ENCODE results near the gene NAA80.

Gene NAA80

DNA sequence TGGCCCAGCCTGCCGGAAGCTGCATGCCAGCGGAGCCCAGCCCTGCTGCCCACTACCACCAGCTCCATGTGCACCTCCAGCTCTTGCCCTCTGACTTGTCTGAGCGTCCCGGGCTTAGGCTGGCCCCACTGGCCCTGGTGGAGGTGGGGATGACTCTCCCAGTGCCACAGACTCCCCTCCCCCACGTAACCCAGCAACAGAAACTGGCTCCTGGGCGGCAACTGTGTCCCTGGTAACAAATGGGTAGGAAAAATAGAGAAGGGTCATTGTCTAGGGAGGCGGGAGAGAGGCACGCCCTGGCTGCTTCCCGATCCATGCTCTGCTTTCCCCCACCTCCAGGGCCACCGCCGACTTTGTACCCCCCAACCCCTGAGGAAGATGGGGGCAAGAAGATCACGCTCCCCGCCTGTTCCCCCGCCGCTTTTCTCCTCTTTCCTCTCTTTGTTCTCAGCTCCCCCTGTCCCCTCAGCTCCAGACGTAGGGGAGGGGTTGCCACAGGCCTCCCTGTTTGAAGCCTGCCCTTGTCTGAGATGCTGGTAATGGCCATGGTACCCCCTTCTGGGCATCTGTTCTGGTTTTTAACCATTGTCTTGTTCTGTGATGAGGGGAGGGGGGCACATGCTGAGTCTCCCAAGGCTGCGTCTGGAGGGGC is 41.0 kb downstream of the NAA80 start:
- DNase-seq (ENCODE audit: low spot score) = no peak

DNA sequence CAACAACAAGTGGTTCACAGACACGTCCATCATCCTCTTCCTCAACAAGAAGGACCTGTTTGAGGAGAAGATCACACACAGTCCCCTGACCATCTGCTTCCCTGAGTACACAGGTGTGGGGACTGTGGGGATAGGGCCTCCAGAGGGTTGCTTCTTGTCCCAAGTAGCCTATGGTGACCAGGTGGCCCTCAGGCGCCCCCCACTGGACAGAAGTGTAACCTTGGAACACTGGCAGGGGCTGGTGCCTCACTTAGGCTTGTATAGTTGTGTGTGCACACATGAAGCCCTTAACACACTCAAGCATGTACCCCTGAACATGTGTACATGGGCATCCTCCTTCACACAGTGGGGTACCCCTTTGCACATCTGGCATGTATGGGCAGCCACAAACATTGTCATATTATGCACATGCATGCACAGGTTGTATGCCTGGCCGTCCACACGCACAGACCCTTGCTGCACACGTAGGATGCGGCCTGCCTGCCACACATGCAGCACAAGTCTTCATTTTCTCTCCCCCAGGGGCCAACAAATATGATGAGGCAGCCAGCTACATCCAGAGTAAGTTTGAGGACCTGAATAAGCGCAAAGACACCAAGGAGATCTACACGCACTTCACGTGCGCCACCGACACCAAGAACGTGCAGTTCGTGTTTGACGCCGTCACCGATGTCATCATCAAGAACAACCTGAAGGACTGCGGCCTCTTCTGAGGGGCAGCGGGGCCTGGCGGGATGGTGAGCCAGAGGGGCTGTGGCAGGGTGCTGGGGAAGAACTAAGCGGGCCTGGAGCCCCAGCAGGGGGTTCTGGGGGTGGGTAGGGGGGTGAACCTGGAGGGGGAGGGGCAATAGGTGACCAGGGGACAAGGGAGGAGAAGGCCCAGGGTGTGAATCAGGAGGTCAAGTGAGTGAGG is 42.0 kb downstream of the NAA80 start:
- peak; percentile 43 for DNase-seq (ENCODE audit: low spot score)

DNA sequence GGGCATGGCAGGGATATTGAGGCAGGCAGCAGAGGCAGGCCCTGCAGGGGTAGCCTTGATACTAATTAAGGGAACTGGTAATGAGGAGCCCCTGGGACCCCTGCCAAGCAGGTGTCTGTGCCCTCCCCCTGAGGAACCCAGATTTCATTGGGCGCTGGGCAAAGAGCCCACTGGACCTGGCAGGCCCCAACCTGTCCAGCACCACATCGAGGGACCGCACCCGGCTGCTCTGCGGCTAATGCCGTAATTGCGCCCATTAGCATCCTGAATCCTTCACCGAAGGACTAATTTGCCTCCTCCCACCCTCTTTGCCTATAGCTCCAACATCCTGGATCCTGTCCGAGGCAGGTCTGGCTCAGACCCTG is 44.0 kb downstream of the NAA80 start:
- DNase-seq (ENCODE audit: low spot score) = no peak

DNA sequence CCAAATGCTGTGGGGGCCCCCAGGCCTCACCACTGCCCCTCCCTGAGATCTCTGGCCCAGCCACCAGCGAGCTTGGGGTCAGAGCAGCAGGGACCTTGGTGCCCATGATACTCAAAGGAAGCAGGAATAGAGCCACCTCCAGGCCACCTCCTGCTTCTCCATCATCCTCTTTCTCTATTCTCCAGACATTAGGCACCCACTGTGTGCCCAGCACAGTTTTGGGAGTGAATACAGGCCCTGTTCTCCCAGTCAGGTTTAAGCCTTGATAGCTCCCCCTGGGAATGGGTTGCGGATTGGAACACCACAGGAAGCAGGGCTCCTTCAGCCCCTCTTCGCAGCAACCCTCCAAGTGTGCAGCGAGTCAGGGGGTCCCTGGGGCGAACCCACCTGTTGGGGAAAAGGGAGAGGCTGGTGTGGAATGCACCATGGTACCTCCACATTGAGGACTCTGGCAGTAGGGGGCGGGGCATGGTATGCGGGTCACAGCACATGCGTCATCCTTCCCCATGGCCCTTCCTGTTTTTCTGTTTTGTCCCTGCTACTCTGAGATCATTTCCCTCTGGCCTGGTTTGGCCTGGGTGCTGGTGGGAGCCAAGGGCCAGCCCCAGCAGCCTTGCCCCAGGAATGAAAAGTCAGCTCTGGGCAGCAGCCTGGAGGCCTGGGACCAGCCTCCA is 44.5 kb downstream of the NAA80 start:
- peak; percentile 17 for DNase-seq (ENCODE audit: low spot score)

DNA sequence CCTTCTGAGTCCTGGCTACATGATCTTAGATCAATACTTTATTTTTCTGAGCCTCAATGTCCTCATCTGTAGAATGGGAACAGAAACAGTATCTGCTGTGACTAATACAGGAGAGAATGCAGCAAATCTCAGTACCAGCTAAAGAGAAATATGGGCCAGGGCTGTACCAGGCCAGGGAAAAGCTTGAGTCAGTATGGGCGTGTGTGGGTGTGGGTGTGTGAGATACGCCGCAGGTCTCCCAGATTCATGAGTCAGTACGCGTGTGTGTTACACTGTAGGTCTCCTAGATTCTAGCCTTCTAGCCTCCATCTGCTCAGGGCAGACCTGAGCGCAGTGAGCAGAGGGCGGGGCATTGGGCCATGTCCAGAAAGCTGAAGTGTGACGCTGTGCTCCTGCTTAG is 48.0 kb downstream of the NAA80 start:
- peak; percentile 31 for DNase-seq (ENCODE audit: low spot score)

DNA sequence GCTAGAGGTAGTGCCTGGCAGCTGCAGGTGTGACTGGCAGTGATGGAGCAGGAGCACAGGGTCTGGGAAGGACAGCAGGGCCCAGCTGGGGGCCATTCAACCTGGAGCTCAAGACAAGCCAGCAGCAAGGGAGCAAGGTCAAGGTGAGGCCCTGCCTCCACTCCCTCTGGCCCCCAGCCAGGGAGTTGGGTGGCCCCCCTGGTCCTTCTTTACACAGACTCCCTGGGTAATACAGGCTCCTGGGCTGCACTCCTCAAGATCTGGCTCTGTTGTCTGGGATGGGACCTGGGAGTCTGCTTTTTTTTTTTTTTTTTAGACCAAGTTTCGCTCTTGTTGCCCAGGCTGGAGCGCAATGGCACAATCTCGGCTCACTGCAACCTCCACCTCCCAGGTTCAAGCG is 48.7 kb downstream of the NAA80 start:
- no peak for DNase-seq (ENCODE audit: low spot score)

DNA sequence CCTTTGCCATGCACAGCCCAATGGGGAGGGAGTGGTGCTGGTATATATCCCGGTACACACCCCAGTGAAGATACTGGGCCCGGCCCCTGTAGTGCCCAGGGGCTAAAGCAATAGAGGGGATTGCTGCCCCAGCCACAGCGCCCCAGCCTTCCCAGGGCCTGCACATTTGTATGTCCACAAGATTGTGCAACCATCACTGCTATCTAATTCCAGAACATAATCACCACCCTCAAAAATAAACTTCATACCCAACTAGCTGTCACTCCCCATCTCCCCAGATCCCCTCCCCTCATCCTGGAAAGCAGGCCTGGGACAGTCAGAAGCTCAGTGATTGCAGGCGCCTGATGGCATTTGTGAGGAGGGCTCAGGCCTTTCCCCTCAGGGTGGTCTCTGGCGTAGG is 49.7 kb downstream of the NAA80 start:
- DNase-seq (ENCODE audit: low spot score) = no peak

DNA sequence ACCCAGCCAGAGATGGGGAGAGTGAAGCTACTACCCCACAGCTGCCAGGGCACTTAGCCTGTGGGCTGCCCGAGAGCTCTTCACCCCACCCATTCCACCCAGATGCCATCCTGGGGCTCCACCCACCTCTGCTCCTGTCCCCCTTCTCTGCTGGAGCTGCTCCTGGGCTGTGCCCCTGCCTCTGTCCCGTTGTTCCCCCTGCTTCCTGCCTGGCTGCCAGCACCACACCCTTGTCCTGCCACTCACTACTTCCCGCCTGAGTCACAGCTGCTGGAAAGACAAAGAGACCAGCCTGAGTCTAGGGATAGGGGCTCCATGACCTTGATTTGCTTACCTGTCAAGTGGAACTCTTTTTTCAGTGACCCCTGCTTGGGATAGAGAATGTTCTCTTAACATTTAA is 50.8 kb downstream of the NAA80 start:
- DNase-seq (ENCODE audit: low spot score) = no peak

DNA sequence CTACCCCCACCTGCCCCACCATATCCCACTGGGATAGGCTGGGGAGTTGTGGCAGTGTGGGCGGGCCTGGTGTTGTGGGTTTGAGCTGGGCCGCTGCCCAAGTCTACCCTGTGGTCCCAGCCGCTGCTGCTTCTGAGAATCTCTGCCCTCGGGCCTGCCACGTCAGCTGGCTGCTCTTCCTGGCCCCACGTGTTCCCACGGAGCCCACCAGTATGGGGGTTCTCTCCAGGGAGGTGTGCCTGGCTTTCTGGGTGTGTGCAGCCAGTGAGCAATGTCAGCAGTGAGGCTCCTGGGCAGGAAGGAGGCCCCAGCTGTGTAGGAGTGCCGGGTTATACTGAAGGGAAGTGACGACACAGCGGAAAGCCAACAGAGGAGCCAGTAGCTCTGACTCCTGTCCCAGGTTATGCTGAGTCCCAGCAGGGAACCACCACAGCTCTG is 52.7 kb downstream of the NAA80 start:
- peak; percentile 90 for DNase-seq (ENCODE audit: low spot score)
